Posterior cingulate gyrus (tissue), 11 donors: ENCODE results near the gene PYGL.
A peak's percentile ranks its signal among the peaks of the same experiment; 100 is the strongest.
"Not testable (repeated sequence)": the region's sequence is repeated elsewhere in the genome, so short reads cannot be mapped to it uniquely, and the experiment has no call there.

Experiments
- DNase-seq, 10 donors: peaks; one replicate each; pipeline versions ENCODE4 v3.0.0 to v3.0.0-alpha.2; 2020 to 2021; ENCODE audit warnings: mixed read lengths in 3 of 10
- intact Hi-C: fragments of 100-400 bp; cut with DNase I; formaldehyde crosslinking; loops from one replicate; pipeline ENCODE4 v1.15.1; 2023

Gene PYGL

DNA sequence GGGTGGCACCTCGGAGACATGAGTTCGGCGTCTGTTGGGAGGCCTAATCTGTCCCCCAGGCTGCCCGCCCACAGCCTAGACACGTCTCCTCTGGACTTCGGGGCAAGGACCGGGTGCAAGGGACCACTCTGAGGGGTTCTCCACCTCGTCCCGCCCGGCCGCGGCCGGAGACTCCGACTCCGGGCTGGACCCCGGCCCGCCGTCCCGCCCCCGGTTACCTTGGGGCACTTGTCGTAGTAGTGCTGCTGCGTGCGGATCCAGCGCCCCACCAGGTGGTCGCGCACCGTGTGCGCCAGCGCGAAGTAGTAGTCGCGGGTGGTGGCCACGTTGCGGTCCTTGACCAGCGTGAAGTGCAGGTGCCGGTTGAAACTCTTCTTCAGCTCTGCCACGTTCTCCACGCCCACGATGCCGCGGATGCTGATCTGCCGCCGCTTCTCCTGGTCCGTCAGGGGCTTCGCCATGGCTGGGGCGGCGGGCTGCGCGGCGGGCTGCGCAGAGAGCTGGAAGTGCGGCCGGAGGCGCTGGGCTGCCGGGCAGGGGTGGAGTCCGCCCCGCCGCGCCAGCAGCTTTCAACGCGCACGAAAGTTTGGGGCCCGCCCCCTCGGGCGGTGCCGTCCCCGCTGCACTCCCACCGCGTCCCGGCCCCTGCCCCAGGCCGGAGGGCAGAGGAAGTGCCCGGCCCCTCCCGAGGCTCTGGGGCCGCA lies at the start of gene PYGL:
Gene PYGL, minus strand, starts transcription at position 541 of the 704 bp plus-strand sequence. Its CDS starts 80 bp downstream, at position 461.
- intact Hi-C loops = no loop called here
- peak in 9 of 10 donors; percentile 14 to 92 (median 42) for DNase-seq

DNA sequence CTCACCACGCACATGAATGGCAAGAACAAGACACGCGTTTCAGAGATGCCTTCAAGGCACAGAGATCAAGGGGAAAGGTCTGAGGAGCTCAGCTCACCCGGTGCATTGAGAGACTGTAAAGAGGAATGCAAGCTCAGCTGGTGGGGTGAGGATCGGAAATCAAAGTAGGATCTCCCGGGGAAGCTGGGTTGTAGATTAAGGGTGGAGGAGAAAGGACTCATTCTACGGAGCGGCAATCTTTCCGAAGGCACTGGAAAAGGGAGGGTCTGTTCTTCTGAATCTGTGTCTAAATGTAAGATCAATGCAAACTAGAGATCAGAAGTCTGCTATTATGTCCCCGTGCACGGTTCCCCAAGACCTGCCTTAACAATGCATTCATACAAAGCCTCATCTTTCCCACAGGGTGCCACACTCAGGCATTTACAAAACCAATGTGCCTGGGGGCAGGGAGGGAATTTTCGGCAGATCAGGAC lies 41.6 kb upstream of the PYGL start:
- no peak for DNase-seq
- intact Hi-C loops = no loop called here

DNA sequence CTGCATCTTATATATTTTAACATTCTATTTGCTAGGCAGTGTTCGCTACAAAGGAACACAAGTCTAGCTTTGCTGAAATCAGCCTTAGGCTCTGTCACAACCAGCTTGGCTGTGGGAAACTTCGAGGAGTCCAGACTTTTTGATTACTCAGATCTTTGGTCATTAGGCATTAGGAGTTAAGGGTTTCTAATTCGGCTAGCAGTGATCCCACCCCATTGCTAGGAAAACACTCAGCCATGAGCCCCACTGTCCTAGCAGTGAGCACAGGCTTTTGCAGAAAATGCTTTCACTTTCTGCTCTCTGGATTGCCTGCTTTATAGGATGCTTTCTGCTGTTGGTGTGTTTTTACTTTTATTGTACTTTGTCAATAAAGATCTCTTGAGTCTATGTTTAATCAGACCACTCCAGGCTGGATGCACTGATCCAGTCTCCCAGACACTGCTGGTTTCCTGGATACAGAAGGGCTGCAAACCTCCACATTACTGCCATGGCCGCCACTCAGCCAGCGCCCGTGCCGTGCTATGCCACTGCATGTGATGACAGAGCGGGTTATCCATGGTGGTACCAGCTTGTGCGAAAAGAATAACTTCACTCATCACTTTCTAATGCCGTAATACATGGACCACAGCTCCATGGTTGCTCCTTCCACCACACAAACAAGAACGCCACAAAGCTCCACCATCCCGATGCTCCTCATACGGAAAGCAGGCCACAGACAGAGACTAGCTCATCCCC lies 41.0 kb upstream of the PYGL start:
- intact Hi-C loops = no loop called here
- DNase-seq = peak in 5 of 10 donors; percentile 38 to 86 (median 59)

DNA sequence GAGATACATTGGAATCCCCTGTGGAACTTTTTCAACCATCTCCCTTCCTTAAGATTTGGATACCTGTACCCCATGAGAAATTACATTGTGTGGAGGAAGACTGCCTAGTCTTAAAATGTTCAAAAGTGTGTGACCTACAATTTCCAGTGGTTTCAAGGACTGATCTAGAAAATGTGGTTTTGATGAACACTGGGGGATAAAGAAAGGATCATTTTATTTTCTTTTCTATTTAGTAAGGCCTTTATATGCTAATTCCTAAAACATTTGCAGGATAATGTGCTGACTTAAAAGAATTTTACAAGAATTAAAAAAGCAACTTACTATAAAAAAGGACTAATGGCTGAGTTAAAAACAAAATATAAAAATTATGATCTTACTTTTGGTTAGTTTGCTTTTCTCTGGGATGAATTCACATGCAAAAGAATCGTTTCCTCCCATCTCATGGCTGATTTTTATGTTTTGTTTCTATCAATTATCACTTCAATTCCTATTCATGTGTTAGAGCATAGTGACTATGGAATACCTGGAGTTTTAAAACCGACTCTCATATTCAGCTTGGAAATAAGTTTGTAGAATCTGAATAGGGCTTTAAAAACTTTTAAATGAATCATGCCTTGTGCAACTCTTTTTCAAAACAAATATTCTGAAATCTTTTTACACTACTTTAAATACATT lies 39.9 kb upstream of the PYGL start:
- intact Hi-C loops = no loop called here

DNA sequence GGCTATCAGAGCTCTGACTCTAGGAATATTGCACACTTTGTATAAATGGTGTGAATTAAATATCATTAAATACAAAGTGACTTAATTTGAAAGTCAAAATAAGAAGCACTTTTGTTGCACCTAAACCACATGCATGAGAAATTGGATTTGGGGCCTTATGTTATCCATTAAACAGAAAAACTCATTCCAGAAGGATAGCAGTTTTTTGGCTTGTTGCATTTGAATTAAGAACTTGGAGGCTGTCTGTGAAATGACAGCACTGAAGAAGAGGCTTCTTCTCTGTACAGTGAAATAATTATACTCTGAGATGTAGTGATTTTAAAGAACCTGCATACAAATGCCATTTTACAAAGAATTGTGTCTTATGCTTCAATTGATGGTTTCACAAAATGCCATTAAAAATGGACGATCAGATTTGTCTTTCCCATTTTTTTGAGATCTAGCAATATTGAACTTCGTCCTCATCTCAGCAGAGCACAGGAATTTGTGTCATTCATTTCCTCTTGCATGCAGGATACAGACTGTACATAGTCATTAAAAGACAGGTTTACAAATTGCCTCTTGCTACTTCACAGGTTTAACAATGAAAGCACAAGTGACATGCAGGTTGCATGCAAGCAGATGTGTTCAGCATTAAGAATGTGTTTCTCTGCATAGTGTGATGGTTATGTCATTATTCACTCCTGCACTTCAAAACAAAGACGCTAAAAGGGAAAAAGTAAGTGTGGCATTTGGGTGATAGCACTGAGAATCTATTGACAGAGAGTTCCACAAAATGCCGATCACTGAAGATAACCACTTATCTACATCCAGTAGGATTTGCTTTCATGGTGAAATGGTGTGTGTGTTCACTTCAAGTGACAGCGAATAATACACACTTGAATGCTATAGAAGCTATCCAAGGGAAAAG lies 35.9 kb upstream of the PYGL start:
- intact Hi-C loops = no loop called here
- no peak for DNase-seq

More for the DNA sequence above, 39.9 kb upstream of the PYGL start:
- DNase-seq = no peak

DNA sequence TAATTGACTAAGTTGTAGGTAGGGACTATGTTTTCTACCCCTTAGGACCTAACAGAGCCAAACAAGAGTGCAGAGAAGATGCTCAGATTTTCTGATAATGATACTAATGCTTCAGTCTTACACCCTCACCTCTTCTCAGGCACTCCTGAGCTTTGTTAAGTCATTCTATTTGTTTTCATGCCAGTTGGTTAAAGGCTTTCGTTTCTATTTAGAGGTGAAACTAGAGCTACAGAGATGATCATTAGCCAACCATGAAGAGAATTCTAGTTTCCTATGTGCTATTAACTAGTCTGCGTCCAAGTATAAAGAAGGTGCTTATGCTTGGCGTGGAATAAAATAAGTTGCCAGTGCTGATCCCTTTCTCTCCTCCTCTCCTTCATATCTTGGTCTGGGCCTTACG lies 34.6 kb upstream of the PYGL start:
- no peak for DNase-seq
- intact Hi-C loops = no loop called here

DNA sequence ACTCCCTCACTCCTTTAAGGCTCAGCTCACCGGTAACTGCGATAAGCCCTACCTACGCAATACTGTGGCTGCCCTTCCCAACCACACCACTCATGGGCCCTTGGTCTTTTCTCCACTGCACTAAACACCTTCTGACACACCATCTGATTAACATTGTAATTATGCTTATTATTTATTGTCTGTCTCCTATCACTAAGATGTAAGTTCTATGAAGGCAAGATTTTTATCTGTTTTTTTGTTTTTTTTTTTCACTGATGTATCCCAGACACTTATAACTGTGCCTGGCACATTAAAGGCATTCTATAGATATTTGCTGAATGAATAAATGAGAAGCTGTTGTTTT lies 34.2 kb upstream of the PYGL start:
- intact Hi-C loops = no loop called here
- DNase-seq = no peak

DNA sequence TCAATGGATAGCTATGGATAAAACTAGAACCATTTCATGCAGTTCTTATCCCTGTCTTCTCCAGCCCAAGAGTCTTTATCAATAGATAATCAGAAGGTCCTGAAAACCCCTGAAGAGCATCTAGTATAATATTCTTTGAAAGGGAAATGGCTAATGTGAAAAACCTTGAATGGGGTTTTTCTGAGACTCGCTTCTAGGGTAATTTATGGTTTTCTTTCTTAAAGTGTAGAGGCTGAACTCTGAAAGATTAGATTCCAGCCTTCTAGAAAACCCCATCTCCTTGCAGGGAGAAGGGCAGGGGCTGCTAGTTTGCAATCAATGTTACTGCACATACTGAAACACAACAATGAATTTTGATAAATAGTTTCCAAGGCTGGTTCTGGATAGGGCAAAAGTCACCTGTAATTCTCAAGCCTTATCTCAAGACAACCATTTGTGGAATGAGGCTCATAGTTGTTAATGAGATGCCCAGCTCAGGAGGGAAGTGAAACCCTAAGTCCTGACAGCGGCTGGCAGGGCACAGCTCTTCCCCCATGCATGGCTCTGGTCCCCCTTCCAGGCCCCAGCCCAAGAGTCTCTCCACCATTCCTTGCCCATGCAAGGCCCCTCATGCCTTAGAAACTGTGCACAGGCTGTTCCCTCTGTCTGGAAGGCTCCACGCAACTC lies 33.7 kb upstream of the PYGL start:
- intact Hi-C loops = no loop called here
- DNase-seq = no peak

DNA sequence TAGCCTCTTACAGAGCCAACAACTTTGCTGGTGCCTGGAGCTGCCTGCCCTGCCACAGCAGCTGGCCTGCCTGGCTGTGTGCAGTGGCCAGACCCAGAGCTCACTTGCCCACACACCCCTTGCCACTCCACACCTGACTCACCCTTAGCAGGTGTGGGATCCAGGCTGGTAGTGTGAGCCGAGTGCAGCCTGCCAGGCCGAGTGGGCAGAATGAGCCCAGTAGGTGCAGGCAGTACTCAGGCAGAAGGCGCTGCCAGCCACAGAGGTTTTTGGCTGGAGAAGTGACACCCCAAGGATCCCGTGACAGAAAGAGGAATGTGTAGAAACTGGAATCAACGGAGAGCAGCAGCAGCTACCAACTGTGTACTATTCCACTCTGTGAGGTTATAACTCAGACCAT lies 29.8 kb upstream of the PYGL start:
- DNase-seq = peak in 6 of 10 donors; percentile 40 to 92 (median 64)
- intact Hi-C loops = no loop called here

DNA sequence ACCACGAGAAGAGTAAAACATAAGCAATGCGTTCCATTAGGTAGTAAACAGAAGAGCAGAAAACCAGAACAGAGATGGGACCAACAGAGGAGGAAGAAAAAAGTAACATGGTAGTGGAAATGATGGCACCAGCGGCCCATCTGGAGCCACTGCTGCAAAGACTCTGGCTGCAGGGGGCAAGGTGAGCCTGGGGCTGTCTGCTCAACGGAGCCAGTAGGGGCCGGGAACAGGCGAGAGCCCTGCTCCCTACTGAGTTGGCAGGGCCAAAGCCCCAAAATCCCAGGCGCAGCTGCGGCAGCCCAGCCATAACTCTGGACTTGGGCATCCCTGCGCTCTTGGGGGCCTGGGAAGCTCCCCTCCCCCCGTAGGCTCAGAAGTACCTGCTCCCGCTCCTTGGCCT lies 28.5 kb upstream of the PYGL start:
- intact Hi-C loops = no loop called here
- DNase-seq = no peak

DNA sequence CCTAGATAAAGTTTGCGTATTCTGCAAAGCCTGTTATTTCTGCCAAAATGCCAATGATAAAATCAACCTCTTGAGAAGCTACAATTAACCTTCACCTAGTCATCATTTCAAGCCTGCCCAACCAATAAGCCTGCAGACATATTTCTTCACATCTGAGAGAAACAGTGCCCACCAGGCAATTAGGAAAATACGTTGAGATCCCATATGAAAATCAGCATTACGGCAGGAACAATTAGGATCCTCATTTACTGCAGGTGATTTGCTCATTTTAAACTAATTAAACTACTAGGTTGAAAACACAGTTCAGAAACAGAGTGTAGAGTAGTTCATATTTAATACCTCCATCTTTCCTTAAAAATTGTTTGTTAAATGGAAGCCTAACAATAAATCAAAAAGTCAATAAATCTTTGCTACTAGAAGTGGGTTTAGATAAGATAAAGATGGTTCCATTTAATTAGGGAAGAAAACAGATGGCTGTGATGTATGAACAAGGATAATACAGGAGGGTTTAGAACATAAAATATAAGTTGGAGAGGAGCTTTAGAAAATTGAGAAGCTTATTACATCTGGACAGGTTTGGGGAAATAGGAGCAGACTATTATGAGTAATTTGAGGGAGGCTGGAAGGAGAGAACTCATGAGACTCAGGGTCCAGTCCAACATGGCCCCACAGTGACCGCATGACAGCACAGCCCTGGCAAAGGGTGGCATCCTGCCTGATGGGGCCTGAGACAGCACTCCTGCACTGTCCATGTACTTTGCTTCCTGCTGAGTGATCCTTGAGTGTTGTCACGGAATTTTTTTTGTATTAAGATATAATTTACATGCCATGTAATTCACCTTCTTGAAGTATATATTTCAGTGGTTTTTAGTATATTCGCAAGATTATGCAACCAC lies 26.9 kb upstream of the PYGL start:
- intact Hi-C loops = no loop called here
- no peak for DNase-seq

DNA sequence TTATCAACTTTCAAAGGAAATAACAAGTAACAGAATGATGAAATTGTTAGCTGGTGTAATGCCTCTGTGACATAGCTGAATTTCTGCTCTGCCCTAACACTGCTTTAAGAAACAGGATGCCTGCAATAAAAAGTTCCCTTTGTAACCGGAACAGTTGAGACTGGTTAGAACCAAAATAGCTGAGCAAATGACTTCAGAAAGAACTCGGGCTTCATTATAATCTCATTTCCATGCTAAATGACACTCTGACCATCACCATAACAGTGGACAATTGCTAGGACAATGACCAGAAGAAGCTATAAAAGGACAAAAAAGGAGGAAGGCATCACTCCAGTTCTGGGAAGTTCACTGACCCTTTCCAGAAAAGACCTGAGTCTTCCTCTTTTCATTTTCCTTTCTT lies 23.5 kb upstream of the PYGL start:
- intact Hi-C loops = no loop called here
- no peak for DNase-seq

DNA sequence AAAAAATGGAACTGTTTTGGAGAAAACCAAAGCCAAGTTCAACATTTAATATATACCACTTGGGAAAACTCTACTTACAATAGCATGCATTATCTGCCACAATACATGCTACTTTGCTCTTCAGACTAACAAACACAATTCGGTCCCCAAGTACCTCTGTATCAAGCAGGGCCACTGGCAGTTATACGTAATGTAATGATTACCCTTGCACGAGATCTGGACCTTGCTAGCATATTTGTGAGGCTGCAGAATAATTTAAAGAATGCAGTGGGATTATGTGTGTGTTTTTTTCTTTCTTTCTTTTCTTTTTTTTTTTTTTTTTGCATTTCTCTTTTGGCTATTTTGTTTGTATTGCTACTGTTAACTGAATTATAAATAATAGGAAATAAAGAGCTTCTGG lies 22.8 kb upstream of the PYGL start:
- intact Hi-C loops = no loop called here
- DNase-seq = no peak

DNA sequence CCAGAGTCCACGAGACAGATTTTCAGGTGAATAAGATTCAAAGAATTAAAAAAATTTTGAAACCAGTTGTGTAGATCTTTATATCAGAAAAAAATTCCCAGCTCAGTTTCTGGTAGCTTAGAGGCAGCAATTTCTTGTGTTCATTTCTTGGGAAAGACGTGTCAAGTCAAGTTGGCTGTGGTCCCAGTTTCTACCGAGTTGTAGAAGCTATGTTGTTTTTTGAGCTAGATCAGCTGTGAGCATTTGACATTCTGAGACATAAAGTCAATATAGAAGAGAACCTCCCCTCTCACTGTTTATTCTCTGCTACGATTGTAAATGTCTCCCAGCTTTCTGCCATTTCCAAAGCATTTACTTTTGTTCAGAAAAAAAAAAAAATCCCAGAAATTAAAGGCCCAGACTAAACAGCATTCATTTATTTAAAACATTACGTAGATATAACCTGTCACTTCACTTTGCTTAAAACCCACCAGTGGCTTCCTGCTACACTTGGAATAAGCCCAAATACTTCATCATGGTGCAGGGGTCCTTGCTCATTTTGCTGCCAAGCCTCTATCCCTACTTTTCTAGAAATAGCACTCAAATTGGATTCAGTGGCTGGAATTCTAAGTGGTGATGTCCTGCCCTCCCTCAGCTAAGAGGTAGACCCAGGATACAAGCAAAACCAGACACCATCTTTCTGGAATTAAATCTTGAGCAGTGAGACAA lies 20.6 kb upstream of the PYGL start:
- intact Hi-C loops = no loop called here
- DNase-seq = peak in 2 of 10 donors; percentile 37 to 40

DNA sequence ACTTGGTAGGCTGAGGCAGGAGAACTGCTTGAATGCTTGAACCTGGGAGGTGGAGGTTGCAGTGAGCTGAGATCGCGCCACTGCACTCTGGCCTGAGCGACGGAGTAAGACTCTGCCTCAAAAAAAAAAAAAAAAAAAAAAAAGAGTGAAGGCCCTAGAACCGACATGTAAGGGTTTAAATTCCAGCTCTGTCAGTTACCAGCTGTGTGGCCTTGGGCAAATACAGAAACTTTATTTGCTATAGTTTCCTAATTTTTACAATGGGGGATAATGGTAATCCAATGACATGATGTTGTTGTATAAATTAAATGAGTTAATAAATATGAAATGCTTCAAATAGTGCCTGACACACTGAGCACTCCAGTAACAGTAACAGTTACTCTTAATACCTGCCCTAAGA lies 19.6 kb upstream of the PYGL start:
- intact Hi-C loops = no loop called here
- no peak for DNase-seq

DNA sequence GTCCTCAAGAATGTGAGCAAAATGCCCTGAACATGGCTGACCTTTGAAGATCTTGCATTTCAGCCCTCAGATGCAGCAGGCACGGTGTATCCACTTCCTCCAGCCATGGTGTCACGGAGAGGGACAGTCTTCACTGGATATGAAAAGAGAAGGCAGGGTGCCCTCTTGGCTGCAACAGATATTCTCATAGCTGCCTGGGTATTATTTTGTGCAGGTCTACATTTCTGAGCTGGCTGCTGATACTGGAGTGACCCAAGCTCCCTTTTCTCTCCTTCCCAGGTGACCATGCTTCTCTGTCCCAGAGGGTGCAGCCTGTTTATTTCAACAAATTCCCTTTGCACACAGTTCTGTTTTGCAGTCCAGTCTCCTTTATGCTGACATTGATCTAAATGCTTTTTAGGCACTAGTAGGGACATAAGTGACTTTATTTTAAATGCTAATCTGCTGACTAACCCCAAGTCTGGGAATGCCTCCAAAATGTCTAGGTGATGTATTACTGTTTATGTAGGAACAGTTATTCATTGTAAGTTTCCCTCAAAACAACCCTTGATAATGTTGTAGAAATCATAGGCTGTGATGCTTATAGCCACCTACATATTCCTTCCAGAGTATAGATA lies 17.4 kb upstream of the PYGL start:
- intact Hi-C loops = no loop called here
- no peak for DNase-seq

DNA sequence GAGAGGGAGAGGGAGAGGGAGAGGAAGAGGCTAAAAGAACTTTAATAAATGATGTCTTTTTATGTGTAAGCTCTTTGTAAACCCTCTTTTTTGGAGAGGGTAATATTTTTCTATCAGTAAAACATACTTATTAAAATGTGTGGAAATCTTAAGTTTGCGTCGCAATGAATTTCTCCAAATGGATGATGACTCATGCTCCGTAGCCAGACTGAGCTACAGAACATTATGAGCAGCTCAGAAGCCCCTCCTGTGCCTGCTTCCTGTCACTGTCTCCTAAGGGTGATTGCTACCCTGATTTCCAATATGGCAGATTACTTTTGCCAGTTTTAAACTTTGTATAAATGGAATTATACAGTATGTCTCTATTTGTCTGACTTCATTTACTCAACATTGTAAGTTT lies 13.0 kb upstream of the PYGL start:
- intact Hi-C loops = loop anchor here (5.0 to 10.0 kb wide), 2 partner anchors 68 to 95 kb away; no protein-coding TSS in a partner anchor
- no peak for DNase-seq

DNA sequence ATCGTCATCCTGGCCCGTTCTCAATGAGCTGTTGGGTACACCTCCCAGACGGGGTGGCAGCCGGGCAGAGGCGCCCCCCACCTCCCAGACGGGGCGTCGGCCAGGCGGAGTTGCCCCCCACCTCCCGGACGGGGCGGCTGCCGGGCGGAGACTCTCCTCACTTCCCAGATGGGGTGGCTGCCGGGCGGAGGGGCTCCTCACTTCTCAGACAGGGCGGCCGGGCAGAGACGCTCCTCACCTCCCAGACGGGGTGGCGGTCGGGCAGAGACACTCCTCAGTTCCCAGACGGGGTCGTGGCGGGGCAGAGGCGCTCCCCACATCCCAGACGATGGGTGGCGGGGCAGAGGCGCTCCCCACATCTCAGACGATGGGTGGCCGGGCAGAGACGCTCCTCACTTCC lies 12.1 kb upstream of the PYGL start:
- intact Hi-C loops = loop anchor here (5.0 to 10.0 kb wide), 2 partner anchors 68 to 94 kb away; no protein-coding TSS in a partner anchor
- DNase-seq = not testable (repeated sequence)
